22Rv1 (cell line): Measurements from ENCODE around the gene CTNNB1.
A peak's percentile ranks its signal among the peaks of the same experiment; 100 is the strongest.
"Not testable (repeated sequence)": the region's sequence is repeated elsewhere in the genome, so short reads cannot be mapped to it uniquely, and the experiment has no call there.

Source experiments
- H3K27ac ChIP-seq: fragments of 450-650 bp; 2 replicates; pipeline ENCODE4 v1.5.1; 2017
- CTCF ChIP-seq: fragments of 450-650 bp; IDR thresholded peaks from 2 replicates; pipeline ENCODE4 v1.5.1; 2017; ENCODE audit warnings: mild to moderate bottlenecking
- ZFX ChIP-seq: fragments of 450-650 bp; IDR thresholded peaks from 2 replicates; pipeline ENCODE4 v1.6.1; 2017; ENCODE audit warnings: antibody characterized with exemption, borderline replicate concordance

The CTNNB1 gene

GRCh38 chr3:41274944-41275668 lies 75.8 kb downstream of the CTNNB1 start:
- H3K27ac ChIP-seq = no peak overlapping the region
- TF ChIP-seq CTCF (no peak), ZFX (no peak)

GRCh38 chr3:41276191-41276590 lies 76.9 kb downstream of the CTNNB1 start:
- TF ChIP-seq ZFX (no peak), CTCF (no peak)
- H3K27ac ChIP-seq = no peak overlapping the region

DNA sequence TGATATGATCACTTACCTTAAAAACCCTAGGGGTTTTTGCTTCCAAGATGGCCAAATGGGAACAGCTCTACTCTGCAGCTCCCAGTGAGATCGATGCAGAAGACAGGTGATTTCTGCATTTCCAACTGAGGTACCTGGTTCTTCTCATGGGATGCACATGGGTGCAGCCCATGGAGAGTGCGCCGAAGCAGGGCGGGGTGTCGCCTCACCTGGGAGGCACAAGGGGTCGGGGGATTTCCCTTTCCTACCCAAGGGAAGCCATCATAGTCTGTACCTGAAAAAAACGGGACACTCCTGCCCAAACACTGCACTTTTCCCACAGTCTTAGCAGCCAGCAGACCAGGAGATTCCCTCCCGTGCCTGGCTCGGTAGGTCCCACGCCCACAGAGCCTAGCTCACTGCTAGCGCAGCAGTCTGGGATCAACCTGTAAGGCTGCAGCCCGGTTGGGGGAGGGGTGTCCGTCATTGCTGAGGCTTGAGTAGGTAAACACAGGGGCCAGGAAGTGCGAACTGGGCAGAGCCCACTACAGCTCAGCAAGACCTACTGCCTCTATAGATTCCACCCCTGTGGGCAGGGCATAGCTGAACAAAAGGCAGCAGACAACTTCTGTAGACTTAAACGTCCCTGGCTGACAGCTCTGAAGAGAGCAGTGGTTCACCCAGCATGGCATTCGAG lies 78.6 kb downstream of the CTNNB1 start:
- no peak overlapping the region for H3K27ac ChIP-seq
- no peak for TF ChIP-seq CTCF
- no peak for TF ChIP-seq ZFX

- not testable (repeated sequence) for H3K27ac ChIP-seq
Measured at GRCh38 chr3:41284934-41285333, 85.6 kb downstream of the CTNNB1 start.

DNA sequence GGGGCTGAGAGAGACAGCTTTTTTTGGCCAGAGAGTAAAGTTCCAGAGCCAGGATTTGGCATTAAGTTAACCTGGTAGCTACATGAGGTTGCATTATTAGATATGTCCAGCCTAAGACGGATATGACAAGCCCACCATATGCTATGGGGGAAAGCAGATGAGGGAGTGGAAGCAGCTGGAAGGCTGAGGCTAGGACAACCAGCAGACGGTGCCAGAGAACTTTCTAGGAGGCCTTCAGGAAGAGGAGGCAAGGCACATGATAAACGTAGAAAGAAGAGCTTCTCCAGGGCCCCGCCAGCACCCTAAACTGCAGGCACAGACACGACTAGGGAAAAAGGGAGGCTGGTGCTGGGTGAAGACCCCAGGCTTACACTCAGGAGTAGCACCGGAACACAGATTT lies 87.0 kb downstream of the CTNNB1 start:
- no peak overlapping the region for H3K27ac ChIP-seq
- TF ChIP-seq ZFX = no peak
- 0 out of 2 replicates have a peak, but pooled peaks have one; percentile 4 for TF ChIP-seq CTCF

GRCh38 chr3:41288785-41289184 lies 89.5 kb downstream of the CTNNB1 start:
- H3K27ac ChIP-seq = no peak overlapping the region
- no peak for TF ChIP-seq CTCF
- TF ChIP-seq ZFX = no peak
